ENCODE data around the gene CTNNA2.

CTNNA2 gene

DNA sequence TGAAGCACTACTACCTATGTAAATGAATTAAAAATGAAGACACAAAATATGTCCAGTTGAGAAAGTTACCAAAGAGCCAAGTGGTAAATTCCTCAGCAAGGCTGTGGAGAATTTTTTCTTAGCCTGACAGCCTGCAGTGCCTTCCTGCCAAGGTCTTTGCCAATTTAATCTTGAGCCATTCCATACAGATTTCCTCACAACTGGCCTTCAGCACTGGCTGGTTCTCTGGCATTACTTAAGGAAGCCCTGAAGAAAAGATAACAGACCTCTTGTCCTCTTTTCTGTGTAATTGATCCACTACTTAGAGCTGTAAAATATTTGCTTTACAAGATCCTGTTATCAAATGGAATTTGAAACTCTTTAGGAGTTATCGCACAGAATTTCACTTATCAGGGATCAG lies 1125.9 kb downstream of the CTNNA2 start:
- DNase-seq = no peak

DNA sequence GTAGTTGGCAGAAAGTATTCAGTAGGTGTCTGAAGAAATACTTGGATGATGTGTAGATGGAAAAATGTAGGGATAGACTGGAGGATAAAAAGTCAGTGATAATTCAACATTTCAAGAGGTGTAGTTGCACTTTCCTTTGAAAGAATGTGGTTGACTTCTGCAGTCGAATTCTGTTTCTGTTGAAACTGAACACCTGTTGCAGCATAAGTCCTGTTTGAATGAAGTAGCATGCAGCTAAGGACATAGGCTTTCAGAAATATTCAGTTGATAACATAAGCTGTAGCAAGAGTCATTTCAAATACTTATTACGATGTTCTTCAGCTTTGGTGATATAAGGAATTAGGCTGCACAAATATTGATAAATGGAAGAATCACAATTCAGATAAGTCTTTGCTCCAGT lies 1129.6 kb downstream of the CTNNA2 start:
- no peak for DNase-seq

DNA sequence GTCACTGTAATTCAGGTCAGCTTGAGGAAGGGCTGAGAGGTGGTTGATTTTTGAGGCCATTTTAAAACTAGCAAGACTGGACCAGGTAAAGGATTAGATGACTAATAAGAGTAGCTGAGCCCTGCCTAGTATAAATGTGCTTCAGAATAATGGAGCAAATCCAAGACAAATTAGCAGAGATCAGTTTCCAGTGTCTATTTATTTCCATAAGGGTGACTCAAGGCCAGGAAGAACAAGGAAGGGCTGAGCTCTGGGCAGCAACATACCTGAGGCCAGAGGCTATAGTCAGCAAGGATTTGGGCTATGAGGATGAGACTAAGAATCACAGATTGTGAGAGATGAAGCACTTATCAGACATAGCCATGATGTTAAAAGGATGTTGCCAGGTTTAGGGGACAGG lies 1130.7 kb downstream of the CTNNA2 start:
- no peak for DNase-seq

DNA sequence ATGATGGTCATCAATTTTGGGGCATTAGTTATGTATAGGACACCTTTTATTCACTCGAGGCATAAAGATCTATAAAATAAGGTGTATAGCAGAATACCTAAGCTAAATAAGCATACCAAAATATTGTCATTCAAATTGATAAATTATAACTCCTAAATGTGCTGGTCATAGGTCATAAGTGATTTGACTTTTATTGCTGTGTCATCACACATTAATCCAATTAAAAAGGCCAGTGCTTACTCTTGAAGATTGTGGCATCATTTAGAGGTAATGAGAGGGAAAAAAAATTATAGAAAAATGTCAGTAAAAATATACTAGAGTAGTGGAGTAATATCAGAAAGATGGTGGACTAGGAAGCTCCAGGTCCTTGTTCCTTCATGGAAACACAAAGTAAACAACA lies 1138.6 kb downstream of the CTNNA2 start:
- no peak for DNase-seq

DNA sequence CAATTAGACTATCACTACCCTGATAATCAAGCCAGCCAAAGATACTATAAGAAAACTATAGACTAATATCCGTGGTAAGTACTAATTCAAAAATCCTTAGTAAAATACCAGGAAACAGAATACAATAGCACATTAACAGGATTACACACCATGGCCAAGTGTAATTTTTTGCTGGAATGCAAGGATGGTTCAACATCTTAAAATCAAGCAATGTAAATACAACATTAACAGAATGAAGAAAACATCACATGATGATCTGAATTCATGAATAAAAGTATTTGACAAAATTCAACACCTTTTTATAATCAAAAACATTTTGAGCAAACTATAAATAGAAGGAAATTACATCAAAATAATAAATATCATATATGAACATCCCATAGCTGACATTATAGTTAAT lies 1142.4 kb downstream of the CTNNA2 start:
- DNase-seq = no peak

DNA sequence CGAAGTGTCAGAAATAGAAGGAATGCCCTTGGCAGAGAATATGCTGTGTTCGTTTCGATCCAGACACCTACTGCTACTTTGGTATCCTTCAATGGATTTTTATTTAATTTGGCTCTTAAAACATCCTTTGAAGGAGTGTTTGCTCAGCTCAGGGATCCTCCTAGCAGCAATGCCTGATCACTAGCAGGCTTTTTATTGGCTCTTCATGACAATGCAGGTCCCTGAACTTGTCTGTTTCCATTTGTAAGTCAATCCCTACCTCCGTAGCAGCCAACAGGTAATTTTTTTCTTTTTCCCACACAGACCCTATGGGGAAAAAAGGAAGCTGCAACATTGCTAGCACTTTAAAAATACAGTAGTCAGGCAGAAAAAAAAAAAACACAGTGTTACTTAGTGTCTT lies 1157.9 kb downstream of the CTNNA2 start:
- DNase-seq = no peak

DNA sequence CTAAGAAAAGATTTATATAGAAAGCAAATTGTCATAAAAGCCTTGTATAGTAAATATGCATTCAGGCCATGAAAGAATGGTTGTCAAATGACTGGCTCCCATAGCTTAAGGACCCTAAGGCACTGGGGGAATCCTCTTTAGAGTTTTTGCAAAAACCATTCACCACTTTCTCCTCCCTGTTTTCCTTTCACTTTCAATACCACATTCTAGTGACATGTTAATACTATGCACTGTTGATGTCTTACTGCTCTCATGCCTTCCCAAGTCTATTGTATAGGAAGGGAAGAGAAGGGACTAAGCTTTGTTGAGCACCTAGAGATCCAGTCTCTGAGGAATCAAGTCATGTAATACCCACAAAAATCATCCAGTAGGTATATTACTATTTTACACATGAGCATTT lies 1174.7 kb downstream of the CTNNA2 start:
- no peak for DNase-seq

DNA sequence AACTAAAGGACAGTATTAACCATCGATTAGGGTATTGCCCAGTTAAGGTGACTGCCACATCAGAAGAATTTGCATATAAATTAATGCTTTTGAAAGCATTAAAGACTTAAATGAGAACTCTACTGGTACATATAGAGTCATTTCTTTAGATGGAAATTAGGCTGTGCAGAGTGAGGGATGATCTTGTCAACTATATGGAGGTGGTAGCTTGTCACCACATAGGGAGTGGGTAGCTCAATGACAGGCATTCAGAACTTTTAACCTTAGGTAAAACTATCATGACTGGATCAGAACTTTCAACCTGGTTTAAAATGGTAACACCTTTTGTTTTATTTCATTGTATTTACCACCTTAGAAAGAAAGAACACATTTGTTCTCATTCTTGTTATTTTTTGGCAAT lies 1176.3 kb downstream of the CTNNA2 start:
- no peak for DNase-seq

Data from CD4-positive, alpha-beta T cell treated with Interleukin-12 subunit alpha and Interleukin-12 subunit beta, for 1 hour (primary cell).